GM18868 (cell line): ENCODE results near the gene SP140.
"Not testable (repeated sequence)": the region's sequence is repeated elsewhere in the genome, so short reads cannot be mapped to it uniquely, and the experiment has no call there.

Experiments used
- ATAC-seq: cut with Tn5 transposase; IDR thresholded peaks from one replicate; pipeline ENCODE4 v1.9.1; 2021; ENCODE audit warnings: mild to moderate bottlenecking, moderate library complexity; ENCODE audit not compliant: unreplicated experiment

The SP140 gene

DNA sequence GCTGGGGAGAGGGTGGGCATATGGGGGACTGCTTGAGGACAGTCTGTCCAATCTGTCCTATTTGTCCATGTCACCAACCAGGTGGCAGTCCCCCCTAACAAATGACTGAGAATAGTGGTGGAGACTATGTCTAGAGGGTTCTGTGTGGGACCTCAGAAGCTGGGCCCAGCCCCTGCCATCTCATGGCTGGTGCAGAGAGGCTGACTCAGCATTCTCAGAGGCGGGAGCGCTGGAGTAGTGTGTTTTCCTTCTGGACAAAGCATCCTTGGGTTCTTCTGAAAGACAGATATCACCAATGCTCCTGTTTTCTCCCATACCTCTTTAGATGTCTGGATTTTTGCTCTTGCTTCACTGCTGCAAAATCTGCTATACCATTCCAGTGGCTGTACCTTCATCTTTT is 57.4 kb downstream of the SP140 start:
- ATAC-seq, result no peak

- no peak for ATAC-seq
These were observed 60.5 kb downstream of the SP140 start for GRCh38 chr2:230286048-230286447.

GRCh38 chr2:230289311-230289710 is 63.8 kb downstream of the SP140 start:
- ATAC-seq, result not testable (repeated sequence)

GRCh38 chr2:230295192-230295591 is 69.7 kb downstream of the SP140 start:
- ATAC-seq, result no peak

- no peak for ATAC-seq
These were observed 71.4 kb downstream of the SP140 start for GRCh38 chr2:230296917-230297316.

- no peak for ATAC-seq
These were observed 74.1 kb downstream of the SP140 start for GRCh38 chr2:230299618-230300017.

DNA sequence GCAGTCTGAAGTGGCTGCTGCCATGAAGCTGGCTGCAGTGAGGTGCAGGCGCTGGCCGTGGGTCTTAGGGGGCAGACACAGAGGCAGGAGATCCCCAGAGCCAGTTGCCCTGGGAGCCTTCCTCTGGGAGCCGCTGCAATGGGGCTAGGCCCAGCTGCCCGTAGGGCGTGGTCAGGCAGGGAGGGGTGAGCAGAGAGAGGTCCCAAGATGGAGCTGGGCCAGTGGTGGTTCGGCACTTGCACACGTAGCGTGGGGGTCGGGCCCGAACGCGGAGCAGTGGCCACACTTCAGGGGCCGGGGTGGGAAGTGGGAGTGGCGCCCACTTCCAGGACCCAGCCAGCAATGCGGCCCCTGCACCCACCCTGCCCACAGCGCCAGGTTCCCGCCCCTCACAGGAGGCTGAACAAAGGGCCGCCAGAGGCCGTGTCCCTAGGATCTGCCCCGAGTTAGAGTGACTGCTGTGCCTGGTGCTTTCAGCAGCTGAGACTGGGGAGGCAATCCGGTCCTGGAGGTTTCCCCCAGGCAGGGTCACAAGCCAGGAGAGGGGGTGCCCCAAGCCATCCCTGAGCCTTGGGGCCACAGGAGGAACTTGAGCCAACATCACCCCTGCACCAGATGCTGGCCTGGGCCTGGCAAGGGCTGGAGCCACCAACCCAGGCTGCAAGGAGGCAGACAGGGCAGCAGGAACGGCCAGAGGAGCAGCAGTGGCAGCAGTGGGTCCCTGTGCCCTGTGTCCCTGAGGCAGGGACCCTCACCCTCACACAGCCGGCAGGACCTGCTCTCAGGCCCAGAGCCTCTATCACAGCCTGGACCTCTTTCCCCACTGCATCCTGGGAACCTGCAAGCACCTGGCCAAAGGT is 80.1 kb downstream of the SP140 start:
- no peak for ATAC-seq

GRCh38 chr2:230306474-230306873 is 80.9 kb downstream of the SP140 start:
- no peak for ATAC-seq

DNA sequence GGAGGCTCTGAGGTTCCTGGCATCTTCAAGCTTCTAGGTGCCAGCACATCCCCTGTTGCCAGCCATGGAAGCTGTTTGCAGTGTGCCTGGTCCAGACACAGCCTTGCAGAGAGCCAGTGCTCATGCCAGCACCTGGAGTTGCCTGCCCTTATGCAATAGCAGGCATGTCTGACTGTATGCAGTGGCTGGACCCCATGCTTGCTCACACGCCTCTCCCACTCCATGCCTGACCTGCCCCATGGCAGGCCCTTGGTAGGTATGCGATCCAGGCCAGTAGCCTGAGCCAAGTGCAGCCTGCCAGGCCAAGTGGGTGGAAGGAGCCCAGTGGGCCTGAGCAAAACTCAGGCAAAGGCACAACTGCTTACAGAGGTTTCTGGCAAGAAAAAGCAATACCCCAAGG is 81.9 kb downstream of the SP140 start:
- ATAC-seq, result no peak

DNA sequence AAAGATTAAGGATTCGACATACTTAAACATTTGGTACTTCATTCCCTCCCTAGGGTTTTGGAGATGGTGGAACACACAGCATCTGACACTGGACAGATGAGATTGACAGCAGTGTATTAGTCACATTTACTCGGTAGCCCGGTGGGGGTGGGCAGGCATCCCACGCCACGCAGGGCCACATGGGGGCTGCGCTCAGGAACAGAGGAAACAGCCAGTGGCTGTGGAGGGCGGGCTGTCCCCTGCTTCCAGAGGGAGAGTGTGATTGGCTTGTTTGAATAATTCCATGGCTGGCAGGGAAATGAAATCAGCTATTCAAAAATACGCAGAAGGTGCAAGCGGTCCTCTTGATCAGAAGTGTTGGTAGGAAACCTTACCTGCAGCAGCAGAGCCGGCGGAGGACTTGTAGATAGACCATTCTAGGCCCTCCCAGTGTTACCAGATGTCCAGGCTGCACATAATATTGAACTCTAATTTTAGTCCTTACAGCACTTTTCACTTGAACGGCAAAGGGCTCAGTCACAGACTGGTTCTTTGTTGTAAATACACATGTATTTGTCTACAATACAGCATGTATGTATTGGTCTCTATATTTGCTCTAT is 83.0 kb downstream of the SP140 start:
- ATAC-seq, result no peak

DNA sequence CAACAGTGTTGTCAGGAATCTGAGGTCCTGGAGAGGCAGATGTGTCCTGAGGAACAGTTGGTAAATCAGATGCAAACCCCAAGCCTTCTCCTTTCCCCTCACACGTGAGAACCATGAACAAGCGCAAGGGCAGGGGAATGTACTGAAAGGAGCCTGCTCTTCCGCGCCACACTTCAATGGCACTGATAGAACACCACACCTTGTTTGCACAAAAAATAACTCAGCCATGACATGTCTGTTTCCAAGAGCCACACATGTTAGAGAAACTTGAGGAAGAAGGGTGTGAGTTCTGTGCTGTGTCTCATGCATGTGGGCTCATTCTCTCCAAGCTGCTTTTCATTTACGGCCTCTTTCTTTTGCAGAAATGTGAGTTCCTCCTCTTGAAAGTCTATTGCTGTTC is 85.3 kb downstream of the SP140 start:
- ATAC-seq, result not testable (repeated sequence)

DNA sequence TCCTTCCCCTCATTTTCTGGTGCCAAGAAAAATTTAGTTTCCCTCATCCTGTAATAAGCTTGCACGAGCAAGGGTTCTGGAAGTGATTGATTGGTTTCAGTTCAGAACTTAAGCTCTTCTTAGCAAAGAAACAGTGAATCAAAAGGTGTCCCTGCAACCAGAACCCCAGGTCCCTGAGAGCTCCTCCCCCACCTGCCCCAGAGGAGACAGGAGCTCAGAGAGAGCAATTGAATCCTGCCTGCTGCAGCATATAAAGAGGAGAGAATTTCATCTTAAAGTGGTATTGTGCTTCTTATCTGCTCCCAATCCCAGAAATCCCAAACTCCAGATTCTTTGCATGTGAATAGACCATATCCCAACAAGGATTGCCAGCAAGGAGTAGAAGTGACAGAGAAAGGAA is 86.1 kb downstream of the SP140 start:
- ATAC-seq, result not testable (repeated sequence)

GRCh38 chr2:230312638-230313037 is 87.1 kb downstream of the SP140 start:
- ATAC-seq, result no peak

- ATAC-seq, result no peak
These were observed 91.8 kb downstream of the SP140 start for GRCh38 chr2:230317366-230317765.

DNA sequence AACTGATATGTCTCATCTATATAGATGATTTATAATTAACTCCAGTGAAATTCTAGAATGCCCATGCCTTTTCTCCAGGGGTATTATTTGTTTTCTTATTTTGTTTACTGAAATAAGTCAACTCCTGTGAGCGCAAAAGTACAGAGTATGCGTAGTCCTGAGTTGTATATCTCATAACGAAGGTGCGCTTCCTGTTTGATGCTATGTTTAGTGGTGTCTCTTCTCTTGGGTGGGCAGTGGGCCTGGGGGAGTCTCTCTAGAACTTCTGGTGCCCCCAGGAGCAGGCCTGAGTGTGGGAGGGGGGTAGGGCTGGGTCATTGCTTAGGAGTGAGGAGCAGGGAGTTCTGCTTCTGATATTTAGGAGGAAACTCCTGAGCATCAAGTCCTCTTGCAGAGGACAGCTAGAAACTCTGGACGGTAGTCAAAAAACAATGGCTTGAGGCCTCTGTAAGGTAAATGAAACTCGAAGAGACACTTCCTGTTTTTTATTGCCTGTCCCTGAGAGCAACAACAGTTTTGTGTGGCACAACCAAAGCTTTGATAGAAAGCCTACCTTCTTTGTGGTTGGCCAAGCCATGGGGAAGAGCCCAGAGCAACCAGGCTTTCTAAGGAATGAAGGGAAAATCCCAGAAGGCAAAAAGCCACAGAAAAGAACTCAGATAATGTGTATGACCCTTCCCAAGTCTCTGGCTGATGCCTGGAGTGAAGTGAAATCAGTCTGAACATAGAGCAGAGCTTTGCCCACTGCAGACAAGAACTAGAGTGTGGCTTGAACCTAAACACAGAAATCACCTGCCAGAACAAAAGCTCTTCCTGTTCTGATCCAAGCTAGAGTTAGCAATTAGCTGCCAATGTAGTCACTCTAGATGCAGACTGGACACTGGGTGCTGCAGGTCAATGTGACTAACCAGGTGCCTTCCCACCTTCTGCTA is 92.9 kb downstream of the SP140 start:
- peak; percentile 41 for ATAC-seq

GRCh38 chr2:230319211-230319862 is 93.8 kb downstream of the SP140 start:
- peak; percentile 88 for ATAC-seq

GRCh38 chr2:230321031-230321430 is 95.5 kb downstream of the SP140 start:
- ATAC-seq, result no peak

- no peak for ATAC-seq
These were observed 97.2 kb downstream of the SP140 start for GRCh38 chr2:230322561-230323384.

GRCh38 chr2:230323385-230324106 is 98.0 kb downstream of the SP140 start:
- ATAC-seq, result no peak
